ENCODE measurements around the gene FAM234B. TPM values are rescaled to one million over a fixed set of nuclear protein-coding genes. Genes with fewer than 3 reads are reported as not detected.
"Not testable (repeated sequence)": the region's sequence is repeated elsewhere in the genome, so short reads cannot be mapped to it uniquely, and the experiment has no call there.

The FAM234B gene
- polyA plus RNA-seq, 1 of the 3 experiments (the other 2 are of a cell fraction) = 3.7 TPM

- no peak overlapping the region for H3K9ac ChIP-seq
- no peak overlapping the region for H2AFZ ChIP-seq (ENCODE audit: low read depth)
- WGBS (ENCODE audit: low lambda C conversion rate) = 93% methylated on average over 2 of the region's 2 CpGs
- H3K4me1 ChIP-seq (ENCODE audit: control insufficient read depth in 1 of 2, insufficient read depth in 2 of 2, low read depth in 1 of 2, low read length in 1 of 2) = no peaks in the 10 kb centered on the region
- no peaks in the 10 kb centered on the region for H3K79me2 ChIP-seq (ENCODE audit: insufficient read depth)
- H3K4me3 ChIP-seq (ENCODE audit: low read depth in 2 of 2, low read length in 1 of 2) = no peak overlapping the region
- DNase-seq = no peak
- no peaks in the 10 kb centered on the region for H3K27me3 ChIP-seq (ENCODE audit: insufficient read depth)
- ChIA-PET POLR2A (no interaction called here), CTCF (interaction anchor here (0.6 kb wide), 1 partner anchor 166 kb away, joined by 3 read pairs; no protein-coding TSS in a partner anchor)
- no peak overlapping the region for H3K4me2 ChIP-seq
- TF ChIP-seq NRF1 (IDR thresholded peaks at IDR 0.05; ENCODE audit: low read depth, low read length) (no peak), USF1 (IDR thresholded peaks at IDR 0.05; ENCODE audit: borderline replicate concordance, low read depth) (no peak), YY1 (IDR thresholded peaks at IDR 0.05; ENCODE audit: low read depth) (no peak), MEF2A (IDR thresholded peaks at IDR 0.05; ENCODE audit: borderline replicate concordance, low read depth) (no peak), TAF1 (IDR thresholded peaks at IDR 0.05; ENCODE audit: borderline replicate concordance, low read depth, low read length) (no peak), RCOR1 (IDR thresholded peaks at IDR 0.05; ENCODE audit: low read length) (no peak), JUND (IDR thresholded peaks at IDR 0.05) (no peak), CHD2 (IDR thresholded peaks at IDR 0.05; ENCODE audit: low read length, partially characterized antibody) (no peak), POLR2AphosphoS5 (IDR thresholded peaks at IDR 0.05; ENCODE audit: low read depth, low read length) (no peak), NFIC (IDR thresholded peaks at IDR 0.05; ENCODE audit: borderline replicate concordance) (no peak), CTCF (IDR thresholded peaks at IDR 0.05) (no peak), SMC3 (IDR thresholded peaks at IDR 0.05; ENCODE audit: low read depth, low read length) (no peak), RXRA (IDR thresholded peaks at IDR 0.05; ENCODE audit: borderline replicate concordance, low read depth) (no peak), GABPA (IDR thresholded peaks at IDR 0.05; ENCODE audit: low read depth) (no peak), PBX3 (IDR thresholded peaks at IDR 0.05) (no peak), ZBTB33 (IDR thresholded peaks at IDR 0.05; ENCODE audit: borderline replicate concordance, low read depth) (no peak)
- H3K36me3 ChIP-seq (replicated peaks in 1 of 2; ENCODE audit: control insufficient read depth in 1 of 2, insufficient read depth in 2 of 2, low read length in 1 of 2) = no peaks in the 10 kb centered on the region
- no peaks in the 10 kb centered on the region for H3K9me3 ChIP-seq
- H3F3A ChIP-seq (replicated peaks; ENCODE audit: insufficient read depth) = no peaks in the 10 kb centered on the region
- H3K9me2 ChIP-seq = no peaks in the 10 kb centered on the region
- H4K20me1 ChIP-seq (ENCODE audit: insufficient read depth) = no peaks in the 10 kb centered on the region
- no peak overlapping the region for H3K27ac ChIP-seq (ENCODE audit: low read depth in 2 of 2, low read length in 1 of 2)
Observed at GRCh38 chr12:13082861-13083260, 38.7 kb downstream of the FAM234B start.

- H3K4me1 ChIP-seq (ENCODE audit: control insufficient read depth in 1 of 2, insufficient read depth in 2 of 2, low read depth in 1 of 2, low read length in 1 of 2); H3K27ac ChIP-seq (ENCODE audit: low read depth in 2 of 2, low read length in 1 of 2); H3K9ac ChIP-seq; H3K9me2 ChIP-seq; H3K79me2 ChIP-seq (ENCODE audit: insufficient read depth); H3K27me3 ChIP-seq (ENCODE audit: insufficient read depth); CTCF ChIA-PET; H3K4me2 ChIP-seq; DNase-seq; H4K20me1 ChIP-seq (ENCODE audit: insufficient read depth); H3K4me3 ChIP-seq (ENCODE audit: low read depth in 2 of 2, low read length in 1 of 2); H3F3A ChIP-seq (replicated peaks; ENCODE audit: insufficient read depth); H3K36me3 ChIP-seq (replicated peaks in 1 of 2; ENCODE audit: control insufficient read depth in 1 of 2, insufficient read depth in 2 of 2, low read length in 1 of 2); POLR2A ChIA-PET; H2AFZ ChIP-seq (ENCODE audit: low read depth); H3K9me3 ChIP-seq: not testable (repeated sequence)
- WGBS (ENCODE audit: low lambda C conversion rate) = 73% methylated on average over 5 of the region's 5 CpGs
Observed at GRCh38 chr12:13083638-13084037, 39.5 kb downstream of the FAM234B start.

Data from SK-N-SH (cell line).